IMR-90 (cell line): ENCODE results near the gene HSD11B1L. TPM values are rescaled to one million over a fixed set of nuclear protein-coding genes. Genes with fewer than 3 reads are reported as not detected.

Experiments used
- ATAC-seq: fragments of 200-7000 bp; cut with Tn5 transposase; 2 replicates; pipeline ENCODE4 v1.9.1; 2020; ENCODE audit warnings: low read depth, mild to moderate bottlenecking, moderate library complexity
- BruUV-seq: library from RNA; stranded (reverse); fragments of 400-500 nt; replicated peaks from 2 replicates; lab custom pipeline; 2021; lab: Mats Ljungman, UMichigan
- CTCF ChIA-PET: fragments of 300-600 bp; formaldehyde crosslinking; extraction: SDS; loops from one replicate; lab custom pipeline; 2021; ENCODE audit warnings: antibody characterized with exemption; lab: Yijun Ruan, JAX
- POLR2A ChIA-PET: fragments of 300-600 bp; sonication (Branson Sonifier 250); formaldehyde crosslinking; loops from one replicate; lab custom pipeline; 2022; ENCODE audit warnings: antibody characterized with exemption; ENCODE audit not compliant: unreplicated experiment; lab: Charles Lee
- DNase-seq: peaks from one replicate; pipeline ENCODE4 v3.0.0; 2013
- H2AFZ ChIP-seq: replicated peaks from 2 replicates; pipeline ENCODE3; 2013; ENCODE audit warnings: low read length, mild to moderate bottlenecking; ENCODE audit not compliant: poor library complexity
- H2AK5ac ChIP-seq: 2 replicates; pipeline ENCODE4 v1.6.1; 2013; ENCODE audit warnings: low read depth, low read length, inconsistent platforms
- H2AK9ac ChIP-seq: replicated peaks from 2 replicates; pipeline ENCODE3; 2013; ENCODE audit warnings: mild to moderate bottlenecking, low read depth, low read length, moderate library complexity; ENCODE audit not compliant: poor library complexity
- H2BK120ac ChIP-seq: 2 replicates; pipeline ENCODE4 v1.6.1; 2013; ENCODE audit warnings: low read depth, low read length, inconsistent platforms
- H2BK15ac ChIP-seq: 3 replicates; pipeline ENCODE4 v1.6.1; 2013; ENCODE audit warnings: low read depth, low read length, inconsistent platforms
- H2BK20ac ChIP-seq: 2 replicates; pipeline ENCODE4 v1.6.1; 2013; ENCODE audit warnings: low read depth, mild to moderate bottlenecking, inconsistent platforms, low read length, moderate library complexity
- H2BK5ac ChIP-seq: 2 replicates; pipeline ENCODE4 v1.6.1; 2013; ENCODE audit warnings: mild to moderate bottlenecking, low read depth, low read length, inconsistent platforms; ENCODE audit not compliant: poor library complexity, severe bottlenecking
- H3K14ac ChIP-seq: replicated peaks from 2 replicates; pipeline ENCODE4 v1.6.1; 2013; ENCODE audit warnings: low read depth, low read length, inconsistent platforms
- H3K18ac ChIP-seq: 2 replicates; pipeline ENCODE4 v1.6.1; 2013; ENCODE audit warnings: low read depth, low read length, control low read depth
- H3K23ac ChIP-seq: 2 replicates; pipeline ENCODE4 v1.6.1; 2013; ENCODE audit warnings: low read depth, low read length, inconsistent platforms
- H3K27ac ChIP-seq: 2 replicates; pipeline ENCODE4 v1.5.1; 2013; ENCODE audit warnings: mild to moderate bottlenecking, control low read depth, low read length; ENCODE audit not compliant: insufficient read depth
- H3K27me3 ChIP-seq: 2 replicates; pipeline ENCODE4 v1.6.1; 2013; ENCODE audit warnings: low read length; ENCODE audit not compliant: control insufficient read depth, insufficient read depth
- H3K36me3 ChIP-seq: 2 replicates; pipeline ENCODE4 v1.6.1; 2013; ENCODE audit warnings: low read length, mixed read lengths; ENCODE audit not compliant: control insufficient read depth, insufficient read depth
- H3K4ac ChIP-seq: 2 replicates; pipeline ENCODE4 v1.6.1; 2013; ENCODE audit warnings: low read depth, low read length, inconsistent platforms
- H3K4me1 ChIP-seq: 2 replicates; pipeline ENCODE4 v1.6.1; 2013; ENCODE audit warnings: low read length, mixed read lengths; ENCODE audit not compliant: control insufficient read depth, insufficient read depth
- H3K4me2 ChIP-seq: 2 replicates; pipeline ENCODE4 v1.6.1; 2013; ENCODE audit warnings: low read depth, mild to moderate bottlenecking, control low read depth, low read length, moderate library complexity
- H3K4me3 ChIP-seq: 2 replicates; pipeline ENCODE4 v1.5.1; 2013; ENCODE audit warnings: low read depth, mild to moderate bottlenecking, control low read depth, low read length, moderate library complexity; ENCODE audit not compliant: insufficient read depth
- H3K56ac ChIP-seq: 2 replicates; pipeline ENCODE4 v1.6.1; 2013; ENCODE audit warnings: low read length, inconsistent platforms; ENCODE audit not compliant: insufficient read depth; ENCODE audit errors: extremely low read depth
- H3K79me1 ChIP-seq, 2 experiments: 2 replicates each; pipeline ENCODE4 v1.6.1; 2013; ENCODE audit warnings: low read length in 2 of 2, inconsistent platforms in 1 of 2, low read depth in 1 of 2
- H3K9ac ChIP-seq: 2 replicates; pipeline ENCODE4 v1.6.1; 2013; ENCODE audit warnings: low read depth, low read length, control low read depth
- H3K9me1 ChIP-seq: 2 replicates; pipeline ENCODE4 v1.6.1; 2013; ENCODE audit warnings: low read length, inconsistent platforms; ENCODE audit not compliant: insufficient read depth
- H3K9me3 ChIP-seq: 2 replicates; pipeline ENCODE4 v1.6.1; 2013; ENCODE audit warnings: low read length; ENCODE audit not compliant: control insufficient read depth, insufficient read depth
- H4K20me1 ChIP-seq: 2 replicates; pipeline ENCODE4 v1.6.1; 2013; ENCODE audit warnings: low read length, inconsistent platforms; ENCODE audit not compliant: insufficient read depth
- H4K5ac ChIP-seq: 2 replicates; pipeline ENCODE4 v1.6.1; 2013; ENCODE audit warnings: mild to moderate bottlenecking, low read depth, low read length, control low read depth
- H4K8ac ChIP-seq, 2 experiments: 2 replicates each; pipeline ENCODE4 v1.6.1; 2013; ENCODE audit warnings: low read depth in 2 of 2, low read length in 2 of 2, control low read depth in 1 of 2, inconsistent platforms in 1 of 2
- H4K91ac ChIP-seq: 2 replicates; pipeline ENCODE4 v1.6.1; 2013; ENCODE audit warnings: low read depth, low read length, inconsistent platforms; ENCODE audit not compliant: insufficient read depth
- CEBPB ChIP-seq: IDR thresholded peaks from 2 replicates; pipeline ENCODE4 v1.6.1; 2012; ENCODE audit warnings: low read depth, low read length, improper control_type of control experiment
- MAFK ChIP-seq: IDR thresholded peaks from 2 replicates; pipeline ENCODE4 v1.6.1; 2012; ENCODE audit warnings: low read depth, low read length, improper control_type of control experiment
- MAZ ChIP-seq: IDR thresholded peaks from 2 replicates; pipeline ENCODE4 v1.6.1; 2012; ENCODE audit warnings: low read depth, mild to moderate bottlenecking, low read length, improper control_type of control experiment, moderate library complexity, borderline replicate concordance
- NFE2L2 ChIP-seq: fragments of 150-350 bp; IDR thresholded peaks from 2 replicates; pipeline ENCODE4 v1.6.1; 2016; ENCODE audit warnings: low read depth, mild to moderate bottlenecking, low read length
- POLR2A ChIP-seq: IDR thresholded peaks from 2 replicates; pipeline ENCODE4 v1.6.1; 2012; ENCODE audit warnings: mild to moderate bottlenecking, low read depth, low read length
- RAD21 ChIP-seq: IDR thresholded peaks from 2 replicates; pipeline ENCODE4 v1.6.1; 2012; ENCODE audit warnings: low read length, improper control_type of control experiment
- SMC3 ChIP-seq: fragments of 150-350 bp; IDR thresholded peaks from 2 replicates; pipeline ENCODE4 v1.6.1; 2016; ENCODE audit warnings: low read depth, mild to moderate bottlenecking, antibody characterized with exemption, low read length, moderate library complexity
- WGBS, 2 experiments: methylation state at CpG; one replicate each; pipeline versions ENCODE4 v1.1.5 to v1.1.7; 2013; ENCODE audit warnings: missing lambda C conversion rate in 2 of 2; ENCODE audit not compliant: insufficient read length in 1 of 2; ENCODE audit errors: extremely low coverage in 2 of 2; 5-methylcytosine and 5-hydroxymethylcytosine counted together
- dilution Hi-C: fragments of 300-500 bp; cut with HindIII; formaldehyde crosslinking; loops from one replicate; pipeline ENCODE4 v1.14.3; 2018; ENCODE audit warnings: low sequenced_read_pairs; ENCODE audit not compliant: unreplicated experiment
- in situ Hi-C: fragments of 300-500 bp; cut with MboI; formaldehyde crosslinking; loops from 3 replicates; pipeline ENCODE4 v1.14.3; 2019; ENCODE audit warnings: low sequenced_read_pairs, inconsistent platforms, mixed read lengths
- intact Hi-C: fragments of 100-400 bp; cut with micrococcal nuclease; formaldehyde crosslinking; loops from 2 replicates; pipeline ENCODE4 v1.10.0; 2022
- polyA plus RNA-seq, 3 experiments: library from polyadenylated mRNA; depleted of rRNA; stranded (reverse); fragments of >200 nt; gene quantifications; 2 replicates each; pipeline ENCODE4 v1.2.3, GENCODE V29; 2012; ENCODE audit warnings: low replicate concordance in 1 of 3
- total RNA-seq: library from RNA; depleted of rRNA; stranded (reverse); fragments of >200 nt; gene quantifications from 2 replicates; pipeline ENCODE4 v1.2.3, GENCODE V29; 2012
- TF ChIP-seq, protein P1 (sequence below): fragments of 150-350 bp; IDR thresholded peaks from 2 replicates; pipeline ENCODE4 v1.6.1; 2016; ENCODE audit warnings: low read depth, mild to moderate bottlenecking, low read length, moderate library complexity, borderline replicate concordance

HSD11B1L gene
- total and polyA plus RNA-seq, 2 of the 4 experiments (the other 2 are of a cell fraction) = 2.2 to 7.2 TPM

DNA sequence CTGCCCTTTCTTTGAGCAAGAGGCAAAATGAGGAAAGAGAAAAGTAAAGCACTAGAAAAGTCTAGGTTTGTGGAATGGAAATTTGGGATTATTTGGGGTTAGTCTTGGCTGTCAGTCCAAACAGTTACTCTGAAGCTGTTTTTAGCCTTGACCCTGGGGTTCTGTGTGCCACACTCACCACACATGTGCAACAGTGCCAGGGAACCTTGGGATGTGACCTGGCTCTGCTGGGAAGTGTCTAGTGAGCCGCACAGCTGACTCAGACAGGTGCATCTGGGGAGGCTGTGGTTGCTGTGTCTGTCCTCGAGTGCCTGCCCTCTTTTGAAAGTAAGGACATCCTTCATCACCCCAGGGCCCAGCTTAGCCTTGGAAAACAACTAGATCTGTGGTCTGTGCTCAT is 16.3 kb upstream of the HSD11B1L start:
- H3K9me3 ChIP-seq = no peaks in the 10 kb centered on the region
- H3K4me2 ChIP-seq = no peak overlapping the region
- ChIA-PET POLR2A (no interaction called here), CTCF (no interaction called here)
- WGBS, 2 experiments = 86% methylated on average over 1 of the region's 2 CpGs; no CpG with 5 or more reads in 1 of the 2 experiments
- no peak overlapping the region for H2AK9ac ChIP-seq
- no peak overlapping the region for H4K5ac ChIP-seq
- H2BK15ac ChIP-seq = no peak overlapping the region
- no peak overlapping the region for H2BK5ac ChIP-seq
- H3K56ac ChIP-seq = no peak overlapping the region
- H4K91ac ChIP-seq = no peak overlapping the region
- dilution Hi-C loops (no loop called here), in situ Hi-C loops (no loop called here), intact Hi-C loops (no loop called here)
- H4K8ac ChIP-seq = no peak overlapping the region
- H3K23ac ChIP-seq = no peak overlapping the region
- H3K14ac ChIP-seq = no peak overlapping the region
- no peak for DNase-seq
- H4K20me1 ChIP-seq = peaks cover 35% of the 10 kb centered on the region
- no peaks in the 10 kb centered on the region for H3K4me1 ChIP-seq
- no peak overlapping the region for H2AFZ ChIP-seq
- no peak for ATAC-seq
- H3K9ac ChIP-seq = no peak overlapping the region
- H3K18ac ChIP-seq = no peak overlapping the region
- BruUV-seq = no TSS peak
- H3K27me3 ChIP-seq = no peaks in the 10 kb centered on the region
- TF ChIP-seq, protein P1, sequence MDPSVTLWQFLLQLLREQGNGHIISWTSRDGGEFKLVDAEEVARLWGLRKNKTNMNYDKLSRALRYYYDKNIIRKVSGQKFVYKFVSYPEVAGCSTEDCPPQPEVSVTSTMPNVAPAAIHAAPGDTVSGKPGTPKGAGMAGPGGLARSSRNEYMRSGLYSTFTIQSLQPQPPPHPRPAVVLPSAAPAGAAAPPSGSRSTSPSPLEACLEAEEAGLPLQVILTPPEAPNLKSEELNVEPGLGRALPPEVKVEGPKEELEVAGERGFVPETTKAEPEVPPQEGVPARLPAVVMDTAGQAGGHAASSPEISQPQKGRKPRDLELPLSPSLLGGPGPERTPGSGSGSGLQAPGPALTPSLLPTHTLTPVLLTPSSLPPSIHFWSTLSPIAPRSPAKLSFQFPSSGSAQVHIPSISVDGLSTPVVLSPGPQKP = no peak
- no peak for TF ChIP-seq MAZ
- no peak for TF ChIP-seq POLR2A
- TF ChIP-seq RAD21 = no peak
- TF ChIP-seq SMC3 = no peak
- no peak for TF ChIP-seq CEBPB
- no peak for TF ChIP-seq NFE2L2
- TF ChIP-seq MAFK = no peak
- H3K79me1 ChIP-seq = peaks cover 2 to 55% of the 10 kb centered on the region in 2 experiments; a peak in 3 of 4 replicates
- H2BK20ac ChIP-seq = no peak overlapping the region
- H3K27ac ChIP-seq = no peak overlapping the region
- H3K4ac ChIP-seq = no peak overlapping the region
- H3K4me3 ChIP-seq = no peak overlapping the region
- peaks cover 6% of the 10 kb centered on the region; the same call in 1 of the 2 replicates for H3K9me1 ChIP-seq
- H2BK120ac ChIP-seq = no peak overlapping the region
- no peak overlapping the region for H2AK5ac ChIP-seq
- H3K36me3 ChIP-seq = peaks cover 79% of the 10 kb centered on the region
